DMS53 treated with DMSO at 0.1 percent for 48 hours (cell line): ENCODE measurements around the gene TMEM145.

Source experiments
- DNase-seq: peaks from one replicate; lab custom pipeline; 2025; ENCODE audit not compliant: unreplicated experiment; lab: John Stamatoyannopoulos, UW

TMEM145 gene

GRCh38 chr19:42357290-42357689 is 44.2 kb downstream of the TMEM145 start:
- no peak for DNase-seq

DNA sequence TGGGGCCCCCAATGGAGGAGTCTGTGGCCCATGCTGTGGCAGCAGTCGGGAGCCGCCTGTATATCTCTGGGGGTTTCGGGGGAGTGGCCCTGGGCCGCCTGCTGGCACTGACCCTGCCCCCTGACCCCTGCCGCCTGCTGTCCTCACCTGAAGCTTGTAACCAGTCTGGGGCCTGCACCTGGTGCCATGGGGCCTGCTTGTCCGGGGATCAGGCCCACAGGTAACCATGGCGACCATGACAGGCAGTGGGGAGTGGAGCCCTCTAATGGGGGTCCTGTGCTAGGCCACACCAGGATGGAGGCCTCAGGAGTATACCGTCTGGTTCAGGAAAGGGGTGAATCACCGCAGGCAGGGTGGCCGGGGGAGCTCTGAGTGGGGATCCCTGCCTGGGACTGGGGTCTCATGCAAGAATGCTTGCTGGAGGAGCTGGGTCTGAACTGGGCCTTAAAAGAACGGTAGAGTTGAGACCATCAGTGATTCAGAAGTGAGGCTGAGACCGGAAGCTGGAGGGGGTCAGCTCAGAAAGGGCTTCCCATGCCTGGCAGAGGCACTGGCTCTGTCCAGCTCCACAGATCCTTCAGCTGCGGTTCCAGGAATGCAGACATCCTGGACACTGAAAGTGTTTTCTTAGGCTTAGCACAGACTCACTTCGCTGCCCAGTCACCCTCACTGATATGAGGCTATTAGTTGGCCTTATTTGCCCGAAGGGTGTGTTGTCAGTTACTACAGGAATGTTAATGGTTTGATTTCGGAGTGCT is 47.9 kb downstream of the TMEM145 start:
- no peak for DNase-seq

DNA sequence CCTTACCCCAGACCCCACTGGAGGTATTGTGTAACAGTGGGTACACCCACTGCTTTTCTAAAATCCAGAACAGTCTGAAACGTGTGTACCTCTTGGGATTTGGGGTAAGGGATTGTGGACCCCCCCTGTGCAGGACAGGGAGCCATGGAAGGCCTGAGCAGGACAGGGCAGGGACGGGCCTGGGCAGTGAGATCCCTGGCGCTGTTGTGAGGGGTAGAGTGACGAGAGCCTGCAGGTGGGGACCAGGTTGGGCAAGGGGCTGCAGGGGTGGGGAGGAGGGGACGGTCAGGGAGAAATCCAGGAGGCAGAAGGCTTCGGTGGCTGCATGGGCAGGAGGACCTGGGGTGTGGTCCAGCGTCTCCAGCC is 48.4 kb downstream of the TMEM145 start:
- DNase-seq = no peak

DNA sequence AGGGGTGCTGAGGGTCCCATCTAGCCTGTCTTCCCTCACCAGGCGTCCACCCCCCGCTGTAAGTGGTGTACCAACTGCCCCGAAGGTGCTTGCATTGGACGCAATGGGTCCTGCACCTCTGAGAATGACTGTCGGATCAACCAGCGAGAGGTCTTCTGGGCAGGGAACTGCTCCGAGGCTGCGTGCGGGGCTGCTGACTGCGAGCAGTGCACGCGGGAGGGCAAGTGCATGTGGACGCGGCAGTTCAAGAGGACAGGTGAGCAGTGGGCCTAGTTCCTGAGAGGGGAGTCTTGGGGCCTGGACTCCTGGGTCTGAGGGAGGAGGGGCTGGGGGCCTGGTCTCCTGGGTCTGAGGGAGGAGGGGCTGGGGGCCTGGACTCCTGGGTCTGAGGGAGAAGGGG is 49.2 kb downstream of the TMEM145 start:
- DNase-seq = no peak

GRCh38 chr19:42362891-42363440 is 49.9 kb downstream of the TMEM145 start:
- no peak for DNase-seq

GRCh38 chr19:42363614-42364346 is 50.7 kb downstream of the TMEM145 start:
- DNase-seq = peak; percentile 5

DNA sequence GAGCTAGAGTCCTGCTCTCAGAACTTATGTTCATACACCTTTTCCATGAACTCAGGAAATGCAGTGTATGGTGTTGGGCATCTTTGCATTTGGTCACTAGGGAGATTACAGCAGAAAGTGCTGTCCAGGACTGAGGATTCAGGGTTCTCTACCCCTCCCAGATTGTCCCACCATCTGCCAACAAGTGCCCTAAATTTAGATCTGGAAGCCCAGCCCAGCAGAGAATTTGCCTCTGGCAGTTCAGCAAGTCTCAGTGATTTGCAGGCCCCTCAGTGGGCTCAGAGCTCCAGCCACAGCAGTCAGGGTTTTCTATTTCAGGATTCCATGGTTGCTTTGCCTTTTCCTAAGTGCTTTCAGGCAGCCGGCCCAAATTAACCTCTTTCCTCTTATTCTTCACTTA is 53.6 kb downstream of the TMEM145 start:
- DNase-seq = no peak

DNA sequence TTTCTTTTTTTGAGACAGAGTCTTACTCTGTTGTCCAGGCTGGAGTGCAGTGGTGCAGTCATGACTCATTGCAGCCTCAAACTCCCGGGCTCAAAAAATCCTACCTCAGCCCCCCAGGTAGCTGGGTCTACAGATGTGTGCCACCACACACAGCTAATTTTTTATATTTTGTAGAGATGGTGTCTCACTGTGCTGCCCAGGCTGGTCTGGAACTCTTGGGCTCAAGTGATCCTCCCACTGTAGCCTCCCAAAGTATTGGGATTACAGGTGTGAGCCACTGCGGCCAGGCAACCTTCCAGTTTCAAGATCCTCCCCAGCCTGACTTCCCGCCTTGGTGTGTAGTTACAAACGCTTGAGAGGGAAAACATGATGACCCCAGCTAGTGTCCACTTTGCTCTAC is 54.8 kb downstream of the TMEM145 start:
- DNase-seq = no peak

DNA sequence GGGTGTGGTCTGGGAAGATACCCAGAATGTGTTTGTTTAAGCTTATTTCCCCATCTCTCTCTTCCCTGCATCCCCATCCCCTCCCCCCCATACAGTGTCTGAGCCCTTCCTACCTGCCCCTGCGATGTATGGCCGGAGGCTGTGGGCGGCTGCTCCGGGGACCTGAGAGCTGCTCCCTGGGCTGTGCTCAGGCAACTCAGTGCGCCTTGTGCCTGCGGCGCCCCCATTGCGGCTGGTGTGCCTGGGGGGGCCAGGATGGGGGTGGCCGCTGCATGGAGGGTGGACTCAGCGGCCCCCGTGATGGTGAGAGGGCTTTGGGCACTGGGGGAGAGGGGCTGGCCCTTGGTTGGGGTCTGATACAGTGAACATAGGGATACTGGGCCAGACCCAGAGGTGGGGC is 55.3 kb downstream of the TMEM145 start:
- no peak for DNase-seq

DNA sequence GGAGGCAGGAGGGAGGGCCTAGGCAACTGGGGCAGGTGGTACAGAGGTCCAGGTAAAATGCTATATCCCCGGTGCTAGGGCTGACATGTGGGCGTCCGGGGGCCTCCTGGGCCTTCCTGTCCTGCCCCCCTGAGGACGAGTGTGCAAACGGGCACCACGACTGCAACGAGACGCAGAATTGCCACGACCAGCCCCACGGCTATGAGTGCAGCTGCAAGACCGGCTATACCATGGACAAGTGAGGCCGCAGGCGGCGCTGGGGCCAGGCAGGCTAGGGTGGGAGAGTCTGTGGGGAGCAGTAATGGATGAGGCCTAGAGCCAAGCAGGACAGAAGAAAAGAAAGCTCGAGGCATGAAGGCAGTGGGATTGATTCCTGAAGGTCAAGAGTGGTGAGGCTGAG is 55.7 kb downstream of the TMEM145 start:
- no peak for DNase-seq

GRCh38 chr19:42369433-42370067 is 56.4 kb downstream of the TMEM145 start:
- no peak for DNase-seq

DNA sequence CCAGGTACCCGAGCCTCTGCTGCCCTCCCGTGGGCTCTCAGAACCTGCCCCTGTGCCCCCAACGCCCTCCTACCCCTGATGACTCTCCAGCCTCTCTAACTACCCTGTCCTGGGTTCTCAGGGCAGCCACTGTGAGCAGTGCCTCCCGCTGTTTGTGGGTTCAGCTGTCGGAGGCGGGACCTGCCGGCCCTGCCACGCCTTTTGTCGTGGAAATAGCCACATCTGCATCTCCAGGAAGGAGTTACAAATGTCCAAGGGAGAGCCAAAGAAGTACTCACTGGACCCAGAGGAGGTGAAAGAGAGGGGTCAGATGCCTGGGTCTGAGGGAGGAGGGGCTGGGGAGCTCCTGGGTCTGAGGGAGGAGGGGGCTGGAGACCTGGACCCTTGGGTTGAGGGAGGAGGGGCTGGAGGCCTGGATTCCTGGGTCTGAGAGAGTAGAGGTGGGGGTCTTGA is 57.0 kb downstream of the TMEM145 start:
- DNase-seq = no peak

- DNase-seq = no peak
Measured at GRCh38 chr19:42370626-42371175, 57.6 kb downstream of the TMEM145 start.
